K562 (cell line): Measurements from ENCODE around the gene KIN. TPM values are rescaled to one million over a fixed set of nuclear protein-coding genes. Genes with fewer than 3 reads are reported as not detected.
A peak's percentile ranks its signal among the peaks of the same experiment; 100 is the strongest.

ENCODE experiments used
- BHLHE40 ChIP-seq: IDR thresholded peaks from 2 replicates; pipeline ENCODE4 v1.6.1; 2011; ENCODE audit warnings: low read length, improper control_type of control experiment
- HCFC1 ChIP-seq: IDR thresholded peaks from 2 replicates; pipeline ENCODE4 v1.6.1; 2012; ENCODE audit warnings: low read depth, low read length, improper control_type of control experiment
- HNRNPLL ChIP-seq: fragments of 200-400 bp; formaldehyde crosslinking; IDR thresholded peaks from 2 replicates; pipeline ENCODE4 v1.6.1; 2017; ENCODE audit warnings: low read length, low read depth, mild to moderate bottlenecking; ENCODE audit not compliant: poor library complexity, severe bottlenecking
- KAT7 ChIP-seq: sonication (generic); formaldehyde crosslinking; IDR thresholded peaks from 2 replicates; pipeline ENCODE4 v1.8.0; 2022; ENCODE audit warnings: missing genetic modification reagents, mild to moderate bottlenecking, borderline replicate concordance
- KDM5B ChIP-seq: fragments of 200-600 bp; sonication (generic); IDR thresholded peaks from 2 replicates; pipeline ENCODE4 v1.6.1; 2012; ENCODE audit warnings: low read depth, mild to moderate bottlenecking, moderate library complexity, low read length, control low read depth, inconsistent platforms; ENCODE audit not compliant: insufficient replicate concordance
- NFE2 ChIP-seq: IDR thresholded peaks from 2 replicates; pipeline ENCODE4 v1.6.1; 2014; ENCODE audit warnings: antibody characterized with exemption, low read depth
- OTX1 ChIP-seq: fragments of 450-650 bp; formaldehyde crosslinking; IDR thresholded peaks from 2 replicates; pipeline ENCODE4 v1.4.0; 2022; ENCODE audit warnings: mild to moderate bottlenecking
- PHF21A ChIP-seq: fragments of 450-650 bp; IDR thresholded peaks from 2 replicates; pipeline ENCODE4 v1.6.1; 2017; ENCODE audit warnings: low read depth, borderline replicate concordance
- PTBP1 ChIP-seq: fragments of 200-400 bp; formaldehyde crosslinking; IDR thresholded peaks from 2 replicates; pipeline ENCODE4 v1.6.1; 2017; ENCODE audit warnings: low read depth, low read length
- SIN3B ChIP-seq: fragments of 450-650 bp; IDR thresholded peaks from 2 replicates; pipeline ENCODE4 v1.6.1; 2017; ENCODE audit warnings: low read depth, mild to moderate bottlenecking, moderate library complexity
- TAF7 ChIP-seq: fragments of 450-650 bp; IDR thresholded peaks from 2 replicates; pipeline ENCODE4 v1.6.1; 2016; ENCODE audit warnings: missing genetic modification characterization, missing compliant biosample characterization
- ZNF224 ChIP-seq: sonication (generic); formaldehyde crosslinking; IDR thresholded peaks from 2 replicates; pipeline ENCODE4 v1.8.0; 2022; ENCODE audit warnings: mild to moderate bottlenecking, missing genetic modification reagents
- ZNF431 ChIP-seq: sonication (generic); formaldehyde crosslinking; IDR thresholded peaks from 2 replicates; pipeline ENCODE4 v1.8.0; 2022; ENCODE audit warnings: mild to moderate bottlenecking, missing genetic modification reagents
- polyA plus RNA-seq, 8 experiments: library from polyadenylated mRNA; depleted of rRNA in 4 of 8; stranded (reverse) in 5 of 8; unstranded in 3 of 8; fragments of >200 nt; fragmentation: Nextera tagmentation in 2 of 8; fragmentation: Illumina TruSeq in 1 of 8; extraction: Ambion mirVana in 2 of 8; extraction: Trizol in 1 of 8; gene quantifications; 2 replicates each; pipeline versions ENCODE4 v1.2.1 to v1.2.3, GENCODE V29; 2011 to 2014; ENCODE audit warnings: inconsistent platforms in 1 of 8, missing spikeins in 1 of 8
- total RNA-seq, 7 experiments: library from RNA; depleted of rRNA in 6 of 7; stranded (reverse); fragments of >200 nt in 6 of 7; fragmentation: Illumina TruSeq in 2 of 7; extraction: Trizol in 2 of 7; gene quantifications; 2 replicates each; pipeline versions ENCODE4 v1.2.1 to v1.2.3, GENCODE V29; 2011 to 2021; ENCODE audit warnings: low replicate concordance in 1 of 7
- TF ChIP-seq, protein P1 (sequence below): sonication (generic); formaldehyde crosslinking; IDR thresholded peaks from 2 replicates; pipeline ENCODE4 v1.8.1; 2023; ENCODE audit warnings: mild to moderate bottlenecking, missing genetic modification reagents
- TF ChIP-seq, protein P2 (sequence below): fragments of 250-450 bp; sonication (Bioruptor Pico); IDR thresholded peaks from 2 replicates; pipeline ENCODE4 v1.5.0; 2021
- TF ChIP-seq, protein P3 (sequence below): sonication (generic); formaldehyde crosslinking; IDR thresholded peaks from 2 replicates; pipeline ENCODE4 v1.8.0; 2022; ENCODE audit warnings: mild to moderate bottlenecking, missing genetic modification reagents
- TF ChIP-seq, protein P4 (sequence below): fragments of 250-450 bp; sonication (Bioruptor Pico); IDR thresholded peaks from 2 replicates; pipeline ENCODE4 v1.5.0; 2020; ENCODE audit warnings: mild to moderate bottlenecking, borderline replicate concordance
- TF ChIP-seq, protein P5 (sequence below): fragments of 450-650 bp; IDR thresholded peaks from 2 replicates; pipeline ENCODE4 v1.6.1; 2016; ENCODE audit warnings: low read depth, mild to moderate bottlenecking, moderate library complexity

The KIN gene
- total and polyA plus RNA-seq, 9 of the 15 experiments (the other 6 are each of a cell fraction or from before 2014, with no cell fraction given), result 11.7 to 35.6 (median 16.0) TPM

DNA sequence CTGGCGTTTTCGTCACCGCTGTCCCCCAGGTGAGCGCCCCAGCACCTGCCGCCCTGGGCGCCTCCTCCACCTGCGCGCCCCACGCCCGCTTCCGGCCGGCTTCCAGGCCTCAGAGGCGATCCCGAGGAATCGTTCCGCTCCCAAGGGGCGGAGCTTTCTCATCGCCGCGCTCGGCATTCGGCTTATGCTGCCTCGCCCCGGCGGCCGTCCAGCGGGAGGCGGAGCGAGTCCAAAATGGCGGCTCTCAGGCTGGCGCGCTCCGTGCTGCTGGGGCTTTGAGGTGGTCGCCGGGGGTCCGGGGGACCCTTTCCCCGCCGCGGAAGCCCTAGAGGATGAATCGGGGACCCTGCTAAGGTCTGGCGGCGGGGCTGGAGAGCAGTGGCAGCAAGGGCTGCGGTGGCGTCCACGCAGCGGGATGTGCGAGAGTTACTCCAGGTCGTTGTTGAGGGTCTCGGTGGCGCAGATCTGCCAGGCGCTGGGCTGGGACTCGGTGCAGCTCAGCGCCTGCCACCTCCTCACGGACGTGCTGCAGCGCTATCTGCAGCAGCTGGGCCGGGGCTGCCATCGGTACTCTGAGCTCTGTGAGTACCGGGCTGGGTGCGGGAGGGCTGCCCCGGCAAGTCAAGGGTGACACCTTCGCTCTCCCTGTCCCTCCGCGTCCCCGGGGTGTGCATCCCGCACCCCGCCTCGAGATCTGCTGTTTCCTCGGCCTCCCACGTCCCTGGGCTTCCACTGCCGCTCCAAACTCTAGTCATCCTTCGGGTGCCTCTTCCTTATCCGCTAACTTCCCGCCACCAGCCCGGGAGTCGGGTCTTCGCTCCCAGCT lies 30.7 kb upstream of the KIN start, which contains the start of gene TAF3 (continued):
- TF ChIP-seq, protein P1, sequence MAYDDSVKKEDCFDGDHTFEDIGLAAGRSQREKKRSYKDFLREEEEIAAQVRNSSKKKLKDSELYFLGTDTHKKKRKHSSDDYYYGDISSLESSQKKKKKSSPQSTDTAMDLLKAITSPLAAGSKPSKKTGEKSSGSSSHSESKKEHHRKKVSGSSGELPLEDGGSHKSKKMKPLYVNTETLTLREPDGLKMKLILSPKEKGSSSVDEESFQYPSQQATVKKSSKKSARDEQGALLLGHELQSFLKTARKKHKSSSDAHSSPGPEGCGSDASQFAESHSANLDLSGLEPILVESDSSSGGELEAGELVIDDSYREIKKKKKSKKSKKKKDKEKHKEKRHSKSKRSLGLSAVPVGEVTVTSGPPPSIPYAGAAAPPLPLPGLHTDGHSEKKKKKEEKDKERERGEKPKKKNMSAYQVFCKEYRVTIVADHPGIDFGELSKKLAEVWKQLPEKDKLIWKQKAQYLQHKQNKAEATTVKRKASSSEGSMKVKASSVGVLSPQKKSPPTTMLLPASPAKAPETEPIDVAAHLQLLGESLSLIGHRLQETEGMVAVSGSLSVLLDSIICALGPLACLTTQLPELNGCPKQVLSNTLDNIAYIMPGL (CRISPR knock-in tag), result no peak; the same call in 1 of the 2 replicates
- TF ChIP-seq OTX1 (no peak), KDM5B (peak; percentile 92), PTBP1 (no peak), SIN3B (peak; percentile 92), ZNF224 (CRISPR knock-in tag) (no peak), HNRNPLL (peak; percentile 67), TAF7 (tag) (peak; percentile 95), KAT7 (CRISPR knock-in tag) (peak; percentile 93; the same call in 1 of the 2 replicates), PHF21A (peak; percentile 92), NFE2 (no peak), BHLHE40 (peak; percentile 53), HCFC1 (peak; percentile 79), ZNF431 (CRISPR knock-in tag) (no peak)
- TF ChIP-seq, protein P2, sequence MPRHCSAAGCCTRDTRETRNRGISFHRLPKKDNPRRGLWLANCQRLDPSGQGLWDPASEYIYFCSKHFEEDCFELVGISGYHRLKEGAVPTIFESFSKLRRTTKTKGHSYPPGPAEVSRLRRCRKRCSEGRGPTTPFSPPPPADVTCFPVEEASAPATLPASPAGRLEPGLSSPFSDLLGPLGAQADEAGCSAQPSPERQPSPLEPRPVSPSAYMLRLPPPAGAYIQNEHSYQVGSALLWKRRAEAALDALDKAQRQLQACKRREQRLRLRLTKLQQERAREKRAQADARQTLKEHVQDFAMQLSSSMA (CRISPR knock-in tag), result no peak
- TF ChIP-seq, protein P3, sequence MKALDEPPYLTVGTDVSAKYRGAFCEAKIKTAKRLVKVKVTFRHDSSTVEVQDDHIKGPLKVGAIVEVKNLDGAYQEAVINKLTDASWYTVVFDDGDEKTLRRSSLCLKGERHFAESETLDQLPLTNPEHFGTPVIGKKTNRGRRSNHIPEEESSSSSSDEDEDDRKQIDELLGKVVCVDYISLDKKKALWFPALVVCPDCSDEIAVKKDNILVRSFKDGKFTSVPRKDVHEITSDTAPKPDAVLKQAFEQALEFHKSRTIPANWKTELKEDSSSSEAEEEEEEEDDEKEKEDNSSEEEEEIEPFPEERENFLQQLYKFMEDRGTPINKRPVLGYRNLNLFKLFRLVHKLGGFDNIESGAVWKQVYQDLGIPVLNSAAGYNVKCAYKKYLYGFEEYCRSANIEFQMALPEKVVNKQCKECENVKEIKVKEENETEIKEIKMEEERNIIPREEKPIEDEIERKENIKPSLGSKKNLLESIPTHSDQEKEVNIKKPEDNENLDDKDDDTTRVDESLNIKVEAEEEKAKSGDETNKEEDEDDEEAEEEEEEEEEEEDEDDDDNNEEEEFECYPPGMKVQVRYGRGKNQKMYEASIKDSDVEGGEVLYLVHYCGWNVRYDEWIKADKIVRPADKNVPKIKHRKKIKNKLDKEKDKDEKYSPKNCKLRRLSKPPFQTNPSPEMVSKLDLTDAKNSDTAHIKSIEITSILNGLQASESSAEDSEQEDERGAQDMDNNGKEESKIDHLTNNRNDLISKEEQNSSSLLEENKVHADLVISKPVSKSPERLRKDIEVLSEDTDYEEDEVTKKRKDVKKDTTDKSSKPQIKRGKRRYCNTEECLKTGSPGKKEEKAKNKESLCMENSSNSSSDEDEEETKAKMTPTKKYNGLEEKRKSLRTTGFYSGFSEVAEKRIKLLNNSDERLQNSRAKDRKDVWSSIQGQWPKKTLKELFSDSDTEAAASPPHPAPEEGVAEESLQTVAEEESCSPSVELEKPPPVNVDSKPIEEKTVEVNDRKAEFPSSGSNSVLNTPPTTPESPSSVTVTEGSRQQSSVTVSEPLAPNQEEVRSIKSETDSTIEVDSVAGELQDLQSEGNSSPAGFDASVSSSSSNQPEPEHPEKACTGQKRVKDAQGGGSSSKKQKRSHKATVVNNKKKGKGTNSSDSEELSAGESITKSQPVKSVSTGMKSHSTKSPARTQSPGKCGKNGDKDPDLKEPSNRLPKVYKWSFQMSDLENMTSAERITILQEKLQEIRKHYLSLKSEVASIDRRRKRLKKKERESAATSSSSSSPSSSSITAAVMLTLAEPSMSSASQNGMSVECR (CRISPR knock-in tag), result no peak
- TF ChIP-seq, protein P4, sequence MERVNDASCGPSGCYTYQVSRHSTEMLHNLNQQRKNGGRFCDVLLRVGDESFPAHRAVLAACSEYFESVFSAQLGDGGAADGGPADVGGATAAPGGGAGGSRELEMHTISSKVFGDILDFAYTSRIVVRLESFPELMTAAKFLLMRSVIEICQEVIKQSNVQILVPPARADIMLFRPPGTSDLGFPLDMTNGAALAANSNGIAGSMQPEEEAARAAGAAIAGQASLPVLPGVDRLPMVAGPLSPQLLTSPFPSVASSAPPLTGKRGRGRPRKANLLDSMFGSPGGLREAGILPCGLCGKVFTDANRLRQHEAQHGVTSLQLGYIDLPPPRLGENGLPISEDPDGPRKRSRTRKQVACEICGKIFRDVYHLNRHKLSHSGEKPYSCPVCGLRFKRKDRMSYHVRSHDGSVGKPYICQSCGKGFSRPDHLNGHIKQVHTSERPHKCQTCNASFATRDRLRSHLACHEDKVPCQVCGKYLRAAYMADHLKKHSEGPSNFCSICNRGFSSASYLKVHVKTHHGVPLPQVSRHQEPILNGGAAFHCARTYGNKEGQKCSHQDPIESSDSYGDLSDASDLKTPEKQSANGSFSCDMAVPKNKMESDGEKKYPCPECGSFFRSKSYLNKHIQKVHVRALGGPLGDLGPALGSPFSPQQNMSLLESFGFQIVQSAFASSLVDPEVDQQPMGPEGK (CRISPR knock-in tag), result no peak
- TF ChIP-seq, protein P5, sequence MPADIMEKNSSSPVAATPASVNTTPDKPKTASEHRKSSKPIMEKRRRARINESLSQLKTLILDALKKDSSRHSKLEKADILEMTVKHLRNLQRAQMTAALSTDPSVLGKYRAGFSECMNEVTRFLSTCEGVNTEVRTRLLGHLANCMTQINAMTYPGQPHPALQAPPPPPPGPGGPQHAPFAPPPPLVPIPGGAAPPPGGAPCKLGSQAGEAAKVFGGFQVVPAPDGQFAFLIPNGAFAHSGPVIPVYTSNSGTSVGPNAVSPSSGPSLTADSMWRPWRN, result no peak
